HepG2 (cell line): ENCODE measurements around the gene SELENOM.

Experiments used
- ARNT ChIP-seq: fragments of 450-650 bp; IDR thresholded peaks from 2 replicates; pipeline ENCODE4 v1.6.1; 2017
- BHLHE40 ChIP-seq: IDR thresholded peaks from 2 replicates; pipeline ENCODE4 v1.6.1; 2011; ENCODE audit warnings: low read length, improper control_type of control experiment
- JUND ChIP-seq: sonication (generic); formaldehyde crosslinking; IDR thresholded peaks from 2 replicates; pipeline ENCODE4 v1.8.0; 2022; ENCODE audit warnings: mild to moderate bottlenecking, missing genetic modification reagents
- NFYC ChIP-seq: IDR thresholded peaks from 2 replicates; pipeline ENCODE4 v1.6.1; 2016; ENCODE audit warnings: missing genetic modification reagents, missing compliant biosample characterization
- NONO ChIP-seq, 2 experiments: fragments of 450-650 bp in 1 of 2; sonication (generic) in 1 of 2; formaldehyde crosslinking in 1 of 2; IDR thresholded peaks in 1 of 2; conservative IDR thresholded peaks in 1 of 2; 2 replicates each; pipeline versions ENCODE4 v1.6.1 to v1.8.0; 2017 to 2022; ENCODE audit warnings: mild to moderate bottlenecking in 1 of 2, missing genetic modification reagents in 1 of 2, moderate library complexity in 1 of 2
- POLR2A ChIP-seq, 2 experiments: IDR thresholded peaks; 2 replicates each; pipeline ENCODE4 v1.6.1; 2011; ENCODE audit warnings: low read depth in 2 of 2, low read length in 2 of 2, mild to moderate bottlenecking in 1 of 2, moderate library complexity in 1 of 2; ENCODE audit not compliant: insufficient read depth in 1 of 2
- POLR2AphosphoS5 ChIP-seq: IDR thresholded peaks from 2 replicates; pipeline ENCODE4 v1.6.1; 2012; ENCODE audit warnings: low read depth, low read length
- RXRA ChIP-seq: sonication (generic); formaldehyde crosslinking; IDR thresholded peaks from 2 replicates; pipeline ENCODE4 v1.5.1; 2020; ENCODE audit warnings: missing genetic modification reagents
- TF ChIP-seq, protein P1 (sequence below), 2 experiments: IDR thresholded peaks; 2 replicates each; pipeline ENCODE4 v1.6.1; 2011 to 2012; ENCODE audit warnings: low read length in 2 of 2, borderline replicate concordance in 1 of 2, low read depth in 1 of 2, mild to moderate bottlenecking in 1 of 2, moderate library complexity in 1 of 2
- TF ChIP-seq, protein P2 (sequence below): IDR thresholded peaks from 2 replicates; pipeline ENCODE4 v1.6.1; 2012; ENCODE audit warnings: inconsistent platforms

- TF ChIP-seq JUND (CRISPR knock-in tag) = no peak
- TF ChIP-seq ARNT = no peak
- TF ChIP-seq, protein P1, sequence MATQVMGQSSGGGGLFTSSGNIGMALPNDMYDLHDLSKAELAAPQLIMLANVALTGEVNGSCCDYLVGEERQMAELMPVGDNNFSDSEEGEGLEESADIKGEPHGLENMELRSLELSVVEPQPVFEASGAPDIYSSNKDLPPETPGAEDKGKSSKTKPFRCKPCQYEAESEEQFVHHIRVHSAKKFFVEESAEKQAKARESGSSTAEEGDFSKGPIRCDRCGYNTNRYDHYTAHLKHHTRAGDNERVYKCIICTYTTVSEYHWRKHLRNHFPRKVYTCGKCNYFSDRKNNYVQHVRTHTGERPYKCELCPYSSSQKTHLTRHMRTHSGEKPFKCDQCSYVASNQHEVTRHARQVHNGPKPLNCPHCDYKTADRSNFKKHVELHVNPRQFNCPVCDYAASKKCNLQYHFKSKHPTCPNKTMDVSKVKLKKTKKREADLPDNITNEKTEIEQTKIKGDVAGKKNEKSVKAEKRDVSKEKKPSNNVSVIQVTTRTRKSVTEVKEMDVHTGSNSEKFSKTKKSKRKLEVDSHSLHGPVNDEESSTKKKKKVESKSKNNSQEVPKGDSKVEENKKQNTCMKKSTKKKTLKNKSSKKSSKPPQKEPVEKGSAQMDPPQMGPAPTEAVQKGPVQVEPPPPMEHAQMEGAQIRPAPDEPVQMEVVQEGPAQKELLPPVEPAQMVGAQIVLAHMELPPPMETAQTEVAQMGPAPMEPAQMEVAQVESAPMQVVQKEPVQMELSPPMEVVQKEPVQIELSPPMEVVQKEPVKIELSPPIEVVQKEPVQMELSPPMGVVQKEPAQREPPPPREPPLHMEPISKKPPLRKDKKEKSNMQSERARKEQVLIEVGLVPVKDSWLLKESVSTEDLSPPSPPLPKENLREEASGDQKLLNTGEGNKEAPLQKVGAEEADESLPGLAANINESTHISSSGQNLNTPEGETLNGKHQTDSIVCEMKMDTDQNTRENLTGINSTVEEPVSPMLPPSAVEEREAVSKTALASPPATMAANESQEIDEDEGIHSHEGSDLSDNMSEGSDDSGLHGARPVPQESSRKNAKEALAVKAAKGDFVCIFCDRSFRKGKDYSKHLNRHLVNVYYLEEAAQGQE (IDR thresholded peaks at IDR 0.05; ENCODE audit: borderline replicate concordance in 1 of 2, low read depth in 1 of 2, low read length in 2 of 2) = no peak
- TF ChIP-seq, protein P2, sequence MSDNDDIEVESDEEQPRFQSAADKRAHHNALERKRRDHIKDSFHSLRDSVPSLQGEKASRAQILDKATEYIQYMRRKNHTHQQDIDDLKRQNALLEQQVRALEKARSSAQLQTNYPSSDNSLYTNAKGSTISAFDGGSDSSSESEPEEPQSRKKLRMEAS = no peak
- no peak for TF ChIP-seq BHLHE40
- TF ChIP-seq NFYC = no peak
- TF ChIP-seq POLR2A (IDR thresholded peaks at IDR 0.05; ENCODE audit: insufficient read depth in 1 of 2, low read depth in 2 of 2, low read length in 2 of 2) = no peak
- TF ChIP-seq POLR2AphosphoS5 = no peak
- TF ChIP-seq NONO (IDR thresholded peaks at IDR 0.05) = no peak
- no peak for TF ChIP-seq NONO (CRISPR knock-in tag; conservative IDR thresholded peaks at IDR 0.05)
- no peak for TF ChIP-seq RXRA (CRISPR knock-in tag)
These were observed 44.5 kb upstream of the SELENOM start for GRCh38 chr22:31151872-31152271.
